HEK293 (cell line): ENCODE measurements around the gene EXOC3.

Experiments used
- EGR2 ChIP-seq: fragments of 450-650 bp; formaldehyde crosslinking; IDR thresholded peaks from 2 replicates; pipeline ENCODE4 v1.5.1; 2016; ENCODE audit warnings: low read depth, missing biosample characterization, missing genetic modification characterization
- GLI4 ChIP-seq: fragments of 450-650 bp; formaldehyde crosslinking; IDR thresholded peaks from 2 replicates; pipeline ENCODE4 v1.5.1; 2016; ENCODE audit warnings: missing biosample characterization, missing genetic modification characterization
- GLIS2 ChIP-seq: fragments of 450-650 bp; formaldehyde crosslinking; IDR thresholded peaks from 2 replicates; pipeline ENCODE4 v1.5.1; 2016; ENCODE audit warnings: missing biosample characterization, missing genetic modification characterization
- SCRT1 ChIP-seq: fragments of 450-650 bp; formaldehyde crosslinking; IDR thresholded peaks from 2 replicates; pipeline ENCODE4 v1.5.1; 2016; ENCODE audit warnings: missing biosample characterization, missing genetic modification characterization, borderline replicate concordance
- SETDB1 ChIP-seq: IDR thresholded peaks from one replicate; pipeline ENCODE4 v1.6.1; 2017; ENCODE audit warnings: mild to moderate bottlenecking, low read length, moderate library complexity, mixed read lengths; ENCODE audit not compliant: insufficient read length
- ZNF132 ChIP-seq: fragments of 450-650 bp; formaldehyde crosslinking; IDR thresholded peaks from 2 replicates; pipeline ENCODE4 v1.5.1; 2017; ENCODE audit warnings: missing biosample characterization, missing genetic modification characterization, borderline replicate concordance
- ZNF174 ChIP-seq: fragments of 450-650 bp; formaldehyde crosslinking; IDR thresholded peaks from 2 replicates; pipeline ENCODE4 v1.5.0; 2017; ENCODE audit warnings: missing biosample characterization, mild to moderate bottlenecking, missing genetic modification characterization
- ZNF223 ChIP-seq: fragments of 450-650 bp; formaldehyde crosslinking; IDR thresholded peaks from 2 replicates; pipeline ENCODE4 v1.5.1; 2016; ENCODE audit warnings: missing biosample characterization, missing genetic modification characterization
- ZNF23 ChIP-seq: fragments of 450-650 bp; formaldehyde crosslinking; IDR thresholded peaks from 2 replicates; pipeline ENCODE4 v1.5.1; 2016; ENCODE audit warnings: missing biosample characterization, missing genetic modification characterization, borderline replicate concordance
- ZNF248 ChIP-seq: fragments of 450-650 bp; formaldehyde crosslinking; IDR thresholded peaks from 2 replicates; pipeline ENCODE4 v1.5.1; 2017; ENCODE audit warnings: missing biosample characterization, missing genetic modification characterization
- ZNF37A ChIP-seq: fragments of 450-650 bp; IDR thresholded peaks from 2 replicates; pipeline ENCODE4 v1.5.1; 2018; ENCODE audit warnings: missing biosample characterization, missing genetic modification characterization
- ZNF544 ChIP-seq: fragments of 450-650 bp; formaldehyde crosslinking; IDR thresholded peaks from 2 replicates; pipeline ENCODE4 v1.5.0; 2017; ENCODE audit warnings: missing biosample characterization, missing genetic modification characterization
- ZNF610 ChIP-seq: fragments of 450-650 bp; formaldehyde crosslinking; IDR thresholded peaks from 2 replicates; pipeline ENCODE4 v1.5.1; 2016; ENCODE audit warnings: missing biosample characterization, missing genetic modification characterization, borderline replicate concordance
- ZNF660 ChIP-seq: fragments of 450-650 bp; IDR thresholded peaks from 2 replicates; pipeline ENCODE4 v1.5.1; 2018; ENCODE audit warnings: missing biosample characterization, mild to moderate bottlenecking, missing genetic modification characterization
- ZNF843 ChIP-seq: fragments of 450-650 bp; formaldehyde crosslinking; IDR thresholded peaks from 2 replicates; pipeline ENCODE4 v1.5.1; 2016; ENCODE audit warnings: missing biosample characterization, missing genetic modification characterization
- TF ChIP-seq, protein P1 (sequence below): fragments of 450-650 bp; formaldehyde crosslinking; IDR thresholded peaks from 2 replicates; pipeline ENCODE4 v1.5.1; 2017; ENCODE audit warnings: missing biosample characterization, missing genetic modification characterization
- TF ChIP-seq, protein P2 (sequence below): fragments of 450-650 bp; formaldehyde crosslinking; IDR thresholded peaks from 2 replicates; pipeline ENCODE4 v1.5.1; 2016; ENCODE audit warnings: missing biosample characterization, missing genetic modification characterization
- TF ChIP-seq, protein P3 (sequence below): fragments of 450-650 bp; IDR thresholded peaks from 2 replicates; pipeline ENCODE4 v1.5.1; 2018; ENCODE audit warnings: missing biosample characterization, missing genetic modification characterization
- TF ChIP-seq, protein P4 (sequence below): fragments of 450-650 bp; formaldehyde crosslinking; IDR thresholded peaks from 2 replicates; pipeline ENCODE4 v1.5.1; 2016; ENCODE audit warnings: missing biosample characterization, missing genetic modification characterization
- TF ChIP-seq, protein P5 (sequence below): fragments of 450-650 bp; formaldehyde crosslinking; IDR thresholded peaks from 2 replicates; pipeline ENCODE4 v1.5.1; 2016; ENCODE audit warnings: missing biosample characterization, missing genetic modification characterization
- TF ChIP-seq, protein P6 (sequence below): fragments of 450-650 bp; formaldehyde crosslinking; IDR thresholded peaks from 2 replicates; pipeline ENCODE4 v1.5.1; 2016; ENCODE audit warnings: missing biosample characterization, missing genetic modification characterization
- TF ChIP-seq, protein P7 (sequence below): fragments of 450-650 bp; formaldehyde crosslinking; IDR thresholded peaks from 2 replicates; pipeline ENCODE4; 2016; ENCODE audit warnings: missing biosample characterization, missing genetic modification characterization
- TF ChIP-seq, protein P8 (sequence below): fragments of 450-650 bp; formaldehyde crosslinking; IDR thresholded peaks from 2 replicates; pipeline ENCODE4 v1.5.1; 2016; ENCODE audit warnings: missing biosample characterization, missing genetic modification characterization
- TF ChIP-seq, protein P9 (sequence below): fragments of 450-650 bp; formaldehyde crosslinking; IDR thresholded peaks from 2 replicates; pipeline ENCODE4 v1.5.1; 2017; ENCODE audit warnings: missing biosample characterization, missing genetic modification characterization

The EXOC3 gene

DNA sequence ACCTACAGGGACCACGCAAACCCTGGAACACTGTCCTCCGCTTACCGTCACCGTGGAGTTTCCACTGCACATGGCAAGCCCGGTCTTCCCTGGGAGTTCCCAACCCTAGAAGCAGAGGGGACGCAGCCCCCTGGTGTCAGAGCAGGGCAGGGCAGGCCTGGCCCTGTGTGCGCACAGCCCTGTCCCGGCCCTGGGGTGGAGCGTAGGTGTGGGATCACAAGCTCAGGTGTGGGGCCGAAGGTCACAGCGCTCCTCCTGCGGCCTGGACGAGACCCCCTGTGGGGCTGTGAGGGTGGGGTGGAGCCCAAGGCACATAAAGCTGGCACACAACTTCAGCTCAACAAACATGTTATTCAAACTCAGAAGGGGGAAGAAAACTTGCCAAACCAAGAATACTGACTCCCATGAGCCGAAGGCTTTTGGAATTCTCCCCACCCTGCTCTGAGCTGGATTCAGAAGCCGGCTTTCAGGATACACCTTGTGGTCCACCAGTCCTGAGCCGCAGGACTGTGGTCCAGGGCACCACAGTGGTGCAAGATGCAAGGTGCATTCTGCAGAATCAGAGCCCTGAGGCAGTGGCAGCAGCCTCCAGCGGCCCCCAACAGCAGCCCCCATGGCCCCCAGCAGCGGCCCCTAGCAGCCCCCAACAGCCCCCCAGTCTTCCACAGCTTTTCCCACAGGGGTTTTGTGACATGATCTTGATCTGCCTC lies 11.8 kb upstream of the EXOC3 start (continued):
- TF ChIP-seq, protein P1, sequence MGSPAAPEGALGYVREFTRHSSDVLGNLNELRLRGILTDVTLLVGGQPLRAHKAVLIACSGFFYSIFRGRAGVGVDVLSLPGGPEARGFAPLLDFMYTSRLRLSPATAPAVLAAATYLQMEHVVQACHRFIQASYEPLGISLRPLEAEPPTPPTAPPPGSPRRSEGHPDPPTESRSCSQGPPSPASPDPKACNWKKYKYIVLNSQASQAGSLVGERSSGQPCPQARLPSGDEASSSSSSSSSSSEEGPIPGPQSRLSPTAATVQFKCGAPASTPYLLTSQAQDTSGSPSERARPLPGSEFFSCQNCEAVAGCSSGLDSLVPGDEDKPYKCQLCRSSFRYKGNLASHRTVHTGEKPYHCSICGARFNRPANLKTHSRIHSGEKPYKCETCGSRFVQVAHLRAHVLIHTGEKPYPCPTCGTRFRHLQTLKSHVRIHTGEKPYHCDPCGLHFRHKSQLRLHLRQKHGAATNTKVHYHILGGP, result no peak
- TF ChIP-seq GLIS2 (tag by site-specific recombination) (0 out of 2 replicates have a peak, but pooled peaks have one; percentile 22), ZNF37A (tag by site-specific recombination) (no peak), ZNF23 (tag by site-specific recombination) (no peak), EGR2 (no peak), GLI4 (no peak), SCRT1 (tag by site-specific recombination) (no peak), ZNF660 (no peak), ZNF174 (no peak), ZNF843 (tag by site-specific recombination) (no peak), ZNF544 (tag by site-specific recombination) (no peak), ZNF248 (tag by site-specific recombination) (no peak), SETDB1 (no peak), ZNF610 (no peak), ZNF223 (no peak), ZNF132 (tag by site-specific recombination) (no peak)
- TF ChIP-seq, protein P2, sequence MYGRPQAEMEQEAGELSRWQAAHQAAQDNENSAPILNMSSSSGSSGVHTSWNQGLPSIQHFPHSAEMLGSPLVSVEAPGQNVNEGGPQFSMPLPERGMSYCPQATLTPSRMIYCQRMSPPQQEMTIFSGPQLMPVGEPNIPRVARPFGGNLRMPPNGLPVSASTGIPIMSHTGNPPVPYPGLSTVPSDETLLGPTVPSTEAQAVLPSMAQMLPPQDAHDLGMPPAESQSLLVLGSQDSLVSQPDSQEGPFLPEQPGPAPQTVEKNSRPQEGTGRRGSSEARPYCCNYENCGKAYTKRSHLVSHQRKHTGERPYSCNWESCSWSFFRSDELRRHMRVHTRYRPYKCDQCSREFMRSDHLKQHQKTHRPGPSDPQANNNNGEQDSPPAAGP (tag by site-specific recombination), result no peak
- TF ChIP-seq, protein P3, sequence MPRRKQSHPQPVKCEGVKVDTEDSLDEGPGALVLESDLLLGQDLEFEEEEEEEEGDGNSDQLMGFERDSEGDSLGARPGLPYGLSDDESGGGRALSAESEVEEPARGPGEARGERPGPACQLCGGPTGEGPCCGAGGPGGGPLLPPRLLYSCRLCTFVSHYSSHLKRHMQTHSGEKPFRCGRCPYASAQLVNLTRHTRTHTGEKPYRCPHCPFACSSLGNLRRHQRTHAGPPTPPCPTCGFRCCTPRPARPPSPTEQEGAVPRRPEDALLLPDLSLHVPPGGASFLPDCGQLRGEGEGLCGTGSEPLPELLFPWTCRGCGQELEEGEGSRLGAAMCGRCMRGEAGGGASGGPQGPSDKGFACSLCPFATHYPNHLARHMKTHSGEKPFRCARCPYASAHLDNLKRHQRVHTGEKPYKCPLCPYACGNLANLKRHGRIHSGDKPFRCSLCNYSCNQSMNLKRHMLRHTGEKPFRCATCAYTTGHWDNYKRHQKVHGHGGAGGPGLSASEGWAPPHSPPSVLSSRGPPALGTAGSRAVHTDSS, result no peak
- TF ChIP-seq, protein P4, sequence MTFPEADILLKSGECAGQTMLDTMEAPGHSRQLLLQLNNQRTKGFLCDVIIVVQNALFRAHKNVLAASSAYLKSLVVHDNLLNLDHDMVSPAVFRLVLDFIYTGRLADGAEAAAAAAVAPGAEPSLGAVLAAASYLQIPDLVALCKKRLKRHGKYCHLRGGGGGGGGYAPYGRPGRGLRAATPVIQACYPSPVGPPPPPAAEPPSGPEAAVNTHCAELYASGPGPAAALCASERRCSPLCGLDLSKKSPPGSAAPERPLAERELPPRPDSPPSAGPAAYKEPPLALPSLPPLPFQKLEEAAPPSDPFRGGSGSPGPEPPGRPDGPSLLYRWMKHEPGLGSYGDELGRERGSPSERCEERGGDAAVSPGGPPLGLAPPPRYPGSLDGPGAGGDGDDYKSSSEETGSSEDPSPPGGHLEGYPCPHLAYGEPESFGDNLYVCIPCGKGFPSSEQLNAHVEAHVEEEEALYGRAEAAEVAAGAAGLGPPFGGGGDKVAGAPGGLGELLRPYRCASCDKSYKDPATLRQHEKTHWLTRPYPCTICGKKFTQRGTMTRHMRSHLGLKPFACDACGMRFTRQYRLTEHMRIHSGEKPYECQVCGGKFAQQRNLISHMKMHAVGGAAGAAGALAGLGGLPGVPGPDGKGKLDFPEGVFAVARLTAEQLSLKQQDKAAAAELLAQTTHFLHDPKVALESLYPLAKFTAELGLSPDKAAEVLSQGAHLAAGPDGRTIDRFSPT (tag by site-specific recombination), result no peak
- TF ChIP-seq, protein P5, sequence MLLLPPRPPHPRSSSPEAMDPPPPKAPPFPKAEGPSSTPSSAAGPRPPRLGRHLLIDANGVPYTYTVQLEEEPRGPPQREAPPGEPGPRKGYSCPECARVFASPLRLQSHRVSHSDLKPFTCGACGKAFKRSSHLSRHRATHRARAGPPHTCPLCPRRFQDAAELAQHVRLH (tag by site-specific recombination), result no peak
- TF ChIP-seq, protein P6, sequence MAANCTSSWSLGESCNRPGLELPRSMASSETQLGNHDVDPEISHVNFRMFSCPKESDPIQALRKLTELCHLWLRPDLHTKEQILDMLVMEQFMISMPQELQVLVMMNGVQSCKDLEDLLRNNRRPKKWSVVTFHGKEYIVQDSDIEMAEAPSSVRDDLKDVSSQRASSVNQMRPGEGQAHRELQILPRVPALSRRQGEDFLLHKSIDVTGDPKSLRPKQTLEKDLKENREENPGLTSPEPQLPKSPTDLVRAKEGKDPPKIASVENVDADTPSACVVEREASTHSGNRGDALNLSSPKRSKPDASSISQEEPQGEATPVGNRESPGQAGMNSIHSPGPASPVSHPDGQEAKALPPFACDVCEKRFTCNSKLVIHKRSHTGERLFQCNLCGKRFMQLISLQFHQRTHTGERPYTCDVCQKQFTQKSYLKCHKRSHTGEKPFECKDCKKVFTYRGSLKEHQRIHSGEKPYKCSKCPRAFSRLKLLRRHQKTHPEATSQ, result no peak
- TF ChIP-seq, protein P7, sequence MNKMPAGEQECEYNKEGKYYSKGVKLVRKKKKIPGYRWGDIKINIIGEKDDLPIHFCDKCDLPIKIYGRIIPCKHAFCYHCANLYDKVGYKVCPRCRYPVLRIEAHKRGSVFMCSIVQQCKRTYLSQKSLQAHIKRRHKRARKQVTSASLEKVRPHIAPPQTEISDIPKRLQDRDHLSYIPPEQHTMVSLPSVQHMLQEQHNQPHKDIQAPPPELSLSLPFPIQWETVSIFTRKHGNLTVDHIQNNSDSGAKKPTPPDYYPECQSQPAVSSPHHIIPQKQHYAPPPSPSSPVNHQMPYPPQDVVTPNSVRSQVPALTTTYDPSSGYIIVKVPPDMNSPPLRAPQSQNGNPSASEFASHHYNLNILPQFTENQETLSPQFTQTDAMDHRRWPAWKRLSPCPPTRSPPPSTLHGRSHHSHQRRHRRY, result no peak
- TF ChIP-seq, protein P8, sequence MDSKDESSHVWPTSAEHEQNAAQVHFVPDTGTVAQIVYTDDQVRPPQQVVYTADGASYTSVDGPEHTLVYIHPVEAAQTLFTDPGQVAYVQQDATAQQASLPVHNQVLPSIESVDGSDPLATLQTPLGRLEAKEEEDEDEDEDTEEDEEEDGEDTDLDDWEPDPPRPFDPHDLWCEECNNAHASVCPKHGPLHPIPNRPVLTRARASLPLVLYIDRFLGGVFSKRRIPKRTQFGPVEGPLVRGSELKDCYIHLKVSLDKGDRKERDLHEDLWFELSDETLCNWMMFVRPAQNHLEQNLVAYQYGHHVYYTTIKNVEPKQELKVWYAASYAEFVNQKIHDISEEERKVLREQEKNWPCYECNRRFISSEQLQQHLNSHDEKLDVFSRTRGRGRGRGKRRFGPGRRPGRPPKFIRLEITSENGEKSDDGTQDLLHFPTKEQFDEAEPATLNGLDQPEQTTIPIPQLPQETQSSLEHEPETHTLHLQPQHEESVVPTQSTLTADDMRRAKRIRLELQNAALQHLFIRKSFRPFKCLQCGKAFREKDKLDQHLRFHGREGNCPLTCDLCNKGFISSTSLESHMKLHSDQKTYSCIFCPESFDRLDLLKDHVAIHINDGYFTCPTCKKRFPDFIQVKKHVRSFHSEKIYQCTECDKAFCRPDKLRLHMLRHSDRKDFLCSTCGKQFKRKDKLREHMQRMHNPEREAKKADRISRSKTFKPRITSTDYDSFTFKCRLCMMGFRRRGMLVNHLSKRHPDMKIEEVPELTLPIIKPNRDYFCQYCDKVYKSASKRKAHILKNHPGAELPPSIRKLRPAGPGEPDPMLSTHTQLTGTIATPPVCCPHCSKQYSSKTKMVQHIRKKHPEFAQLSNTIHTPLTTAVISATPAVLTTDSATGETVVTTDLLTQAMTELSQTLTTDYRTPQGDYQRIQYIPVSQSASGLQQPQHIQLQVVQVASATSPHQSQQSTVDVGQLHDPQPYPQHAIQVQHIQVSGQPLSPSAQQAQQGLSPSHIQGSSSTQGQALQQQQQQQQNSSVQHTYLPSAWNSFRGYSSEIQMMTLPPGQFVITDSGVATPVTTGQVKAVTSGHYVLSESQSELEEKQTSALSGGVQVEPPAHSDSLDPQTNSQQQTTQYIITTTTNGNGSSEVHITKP (tag by site-specific recombination), result peak; percentile 46; the same call in 1 of the 2 replicates
- TF ChIP-seq, protein P9, sequence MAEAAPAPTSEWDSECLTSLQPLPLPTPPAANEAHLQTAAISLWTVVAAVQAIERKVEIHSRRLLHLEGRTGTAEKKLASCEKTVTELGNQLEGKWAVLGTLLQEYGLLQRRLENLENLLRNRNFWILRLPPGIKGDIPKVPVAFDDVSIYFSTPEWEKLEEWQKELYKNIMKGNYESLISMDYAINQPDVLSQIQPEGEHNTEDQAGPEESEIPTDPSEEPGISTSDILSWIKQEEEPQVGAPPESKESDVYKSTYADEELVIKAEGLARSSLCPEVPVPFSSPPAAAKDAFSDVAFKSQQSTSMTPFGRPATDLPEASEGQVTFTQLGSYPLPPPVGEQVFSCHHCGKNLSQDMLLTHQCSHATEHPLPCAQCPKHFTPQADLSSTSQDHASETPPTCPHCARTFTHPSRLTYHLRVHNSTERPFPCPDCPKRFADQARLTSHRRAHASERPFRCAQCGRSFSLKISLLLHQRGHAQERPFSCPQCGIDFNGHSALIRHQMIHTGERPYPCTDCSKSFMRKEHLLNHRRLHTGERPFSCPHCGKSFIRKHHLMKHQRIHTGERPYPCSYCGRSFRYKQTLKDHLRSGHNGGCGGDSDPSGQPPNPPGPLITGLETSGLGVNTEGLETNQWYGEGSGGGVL (tag by site-specific recombination), result no peak
